Skeletal muscle tissue (tissue), 4 donors: ENCODE data around the gene STEAP4. TPM values are rescaled to one million over a fixed set of nuclear protein-coding genes. Genes with fewer than 3 reads are reported as not detected.

Experiments used
- H3K27ac ChIP-seq: one replicate; pipeline ENCODE4 v1.7.0; 2013; ENCODE audit warnings: mild to moderate bottlenecking, low read depth, low read length, inconsistent platforms
- H3K27me3 ChIP-seq, 3 donors: one replicate each; pipeline ENCODE4 v1.7.0; 2013; ENCODE audit warnings: low read length in 3 of 3; ENCODE audit not compliant: control insufficient read depth in 3 of 3, insufficient read depth in 3 of 3
- H3K36me3 ChIP-seq, 3 donors: one replicate each; pipeline ENCODE4 v1.7.0; 2013; ENCODE audit warnings: low read length in 3 of 3; ENCODE audit not compliant: control insufficient read depth in 3 of 3, insufficient read depth in 3 of 3
- H3K4me1 ChIP-seq, 3 donors: one replicate each; pipeline ENCODE4 v1.7.0; 2013; ENCODE audit warnings: low read length in 3 of 3, mild to moderate bottlenecking in 3 of 3; ENCODE audit not compliant: control insufficient read depth in 3 of 3, insufficient read depth in 3 of 3
- H3K4me3 ChIP-seq, 3 donors: one replicate each; pipeline ENCODE4 v1.7.0; 2013; ENCODE audit warnings: low read length in 3 of 3
- H3K9ac ChIP-seq, 3 donors: one replicate each; pipeline ENCODE4 v1.7.0; 2013; ENCODE audit warnings: low read length in 3 of 3, mild to moderate bottlenecking in 3 of 3, moderate library complexity in 2 of 3, low read depth in 1 of 3
- H3K9me3 ChIP-seq, 3 donors: one replicate each; pipeline ENCODE4 v1.7.0; 2013; ENCODE audit warnings: low read length in 3 of 3; ENCODE audit not compliant: control insufficient read depth in 3 of 3
- total RNA-seq: library from RNA; depleted of rRNA; stranded (reverse); fragments of >200 nt; gene quantifications from one replicate; pipeline ENCODE4 v1.2.3, GENCODE V29; 2014
- donor health status: Osteomylitis.

STEAP4 gene
- total RNA-seq, 1 donor from 2014 or later = 3.7 TPM

GRCh38 chr7:88315522-88315921 is 8.8 kb upstream of the STEAP4 start:
- peaks cover 3 to 15% (median 11%) of the 10 kb centered on the region in 3 donors for H3K4me1 ChIP-seq
- H3K27ac ChIP-seq = no peak overlapping the region
- no peaks in the 10 kb centered on the region for H3K9me3 ChIP-seq
- H3K9ac ChIP-seq = no peak overlapping the region
- no peaks in the 10 kb centered on the region for H3K27me3 ChIP-seq
- H3K4me3 ChIP-seq = no peak overlapping the region
- no peaks in the 10 kb centered on the region for H3K36me3 ChIP-seq

- Histone ChIP-seq H3K9me3 (no peaks in the 10 kb centered on the region), H3K27me3 (no peaks in the 10 kb centered on the region), H3K9ac (no peak overlapping the region), H3K36me3 (no peaks in the 10 kb centered on the region), H3K4me3 (no peak overlapping the region), H3K27ac (no peak overlapping the region), H3K4me1 (peaks cover 3 to 20% (median 11%) of the 10 kb centered on the region in 3 donors)
Measured at GRCh38 chr7:88314061-88314491, 7.4 kb upstream of the STEAP4 start.

GRCh38 chr7:88312061-88312663 is 5.5 kb upstream of the STEAP4 start:
- Histone ChIP-seq H3K4me3 (no peak overlapping the region), H3K36me3 (no peaks in the 10 kb centered on the region), H3K9me3 (no peaks in the 10 kb centered on the region), H3K4me1 (peaks cover 3 to 23% (median 11%) of the 10 kb centered on the region in 3 donors), H3K9ac (no peak overlapping the region), H3K27me3 (no peaks in the 10 kb centered on the region), H3K27ac (peak overlapping the region; percentile 61)

DNA sequence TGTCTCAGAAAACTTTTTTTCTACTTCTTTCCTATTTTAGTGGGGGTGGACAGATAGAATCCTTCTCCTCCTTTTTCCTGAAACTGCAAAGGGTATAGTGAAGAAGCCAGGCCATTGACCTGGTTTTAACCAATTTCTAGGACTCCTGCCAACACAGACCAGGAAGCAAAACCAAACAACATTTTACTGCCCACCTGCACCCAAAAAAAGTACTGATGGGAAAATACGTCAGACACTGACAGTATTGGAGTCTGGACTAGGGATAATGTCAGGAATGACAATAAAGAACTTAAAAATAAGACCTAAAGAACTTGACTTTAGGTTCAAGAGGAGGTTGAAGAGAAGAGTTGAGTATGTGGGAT is 5.0 kb upstream of the STEAP4 start:
- H3K9ac ChIP-seq = no peak overlapping the region
- H3K27me3 ChIP-seq = no peaks in the 10 kb centered on the region
- no peaks in the 10 kb centered on the region for H3K9me3 ChIP-seq
- H3K4me1 ChIP-seq = peaks cover 3 to 27% (median 11%) of the 10 kb centered on the region in 3 donors
- H3K27ac ChIP-seq = peak overlapping the region; percentile 61
- no peaks in the 10 kb centered on the region for H3K36me3 ChIP-seq
- no peak overlapping the region for H3K4me3 ChIP-seq

DNA sequence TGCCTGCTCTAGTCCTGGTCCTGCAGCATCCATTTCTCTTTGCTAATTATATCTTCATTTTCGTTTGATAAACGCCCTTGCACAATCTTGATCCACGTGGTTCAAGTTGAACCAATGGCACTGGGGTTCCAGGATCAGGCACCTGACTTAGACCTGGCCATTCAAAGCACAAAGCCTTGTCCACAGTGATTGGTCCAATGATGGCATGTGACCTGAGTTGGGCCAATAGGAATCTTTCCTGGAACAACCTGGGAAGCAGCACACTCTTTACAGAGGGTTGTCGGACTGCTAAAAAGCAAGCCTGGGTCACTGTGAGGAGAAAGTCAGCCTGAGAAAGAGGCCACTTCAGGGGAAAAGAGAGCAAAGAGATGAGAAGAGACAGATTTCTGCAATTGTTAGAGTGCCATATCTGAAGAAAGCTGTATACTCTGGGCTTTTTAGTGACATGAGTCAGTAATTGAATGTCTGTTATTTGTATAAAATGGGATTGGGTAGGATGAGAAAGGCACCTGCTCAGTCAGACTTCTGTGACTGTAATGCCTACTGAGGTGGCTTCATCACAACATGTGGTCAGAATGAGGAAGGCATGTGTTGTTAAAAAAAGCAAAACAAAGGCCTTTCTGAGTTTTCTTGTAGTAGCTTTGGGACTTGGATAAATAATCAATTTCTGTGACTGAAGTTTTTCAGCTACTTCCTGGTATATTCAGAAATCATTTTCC is 4.4 kb upstream of the STEAP4 start:
- H3K36me3 ChIP-seq = no peaks in the 10 kb centered on the region
- H3K4me1 ChIP-seq = peaks cover 3 to 27% (median 16%) of the 10 kb centered on the region in 3 donors
- H3K4me3 ChIP-seq = peak overlapping the region in 1 of 3 donors; percentile 10
- peak overlapping the region; percentile 61 for H3K27ac ChIP-seq
- no peak overlapping the region for H3K9ac ChIP-seq
- peaks cover 0 to 4% (median 0%) of the 10 kb centered on the region in 3 donors for H3K27me3 ChIP-seq
- no peaks in the 10 kb centered on the region for H3K9me3 ChIP-seq

GRCh38 chr7:88309819-88310218 is 3.1 kb upstream of the STEAP4 start:
- H3K27ac ChIP-seq = peak overlapping the region; percentile 61
- H3K9me3 ChIP-seq = no peaks in the 10 kb centered on the region
- H3K9ac ChIP-seq = no peak overlapping the region
- peaks cover 3 to 27% (median 16%) of the 10 kb centered on the region in 3 donors for H3K4me1 ChIP-seq
- no peaks in the 10 kb centered on the region for H3K36me3 ChIP-seq
- peaks cover 0 to 4% (median 0%) of the 10 kb centered on the region in 3 donors for H3K27me3 ChIP-seq
- H3K4me3 ChIP-seq = no peak overlapping the region

GRCh38 chr7:88307823-88308222 is 1.1 kb upstream of the STEAP4 start:
- no peak overlapping the region for H3K9ac ChIP-seq
- no peaks in the 10 kb centered on the region for H3K9me3 ChIP-seq
- peaks cover 0 to 4% (median 0%) of the 10 kb centered on the region in 3 donors for H3K27me3 ChIP-seq
- H3K27ac ChIP-seq = peak overlapping the region; percentile 76
- peaks cover 3 to 30% (median 16%) of the 10 kb centered on the region in 3 donors for H3K4me1 ChIP-seq
- no peak overlapping the region for H3K4me3 ChIP-seq
- H3K36me3 ChIP-seq = no peaks in the 10 kb centered on the region

GRCh38 chr7:88307412-88307811 is 718 bp upstream of the STEAP4 start:
- Histone ChIP-seq H3K9ac (no peak overlapping the region), H3K4me3 (peak overlapping the region in 1 of 3 donors; percentile 71), H3K27me3 (peaks cover 0 to 4% (median 0%) of the 10 kb centered on the region in 3 donors), H3K27ac (peak overlapping the region; percentile 76), H3K9me3 (no peaks in the 10 kb centered on the region), H3K4me1 (peaks cover 3 to 32% (median 16%) of the 10 kb centered on the region in 3 donors), H3K36me3 (no peaks in the 10 kb centered on the region)

GRCh38 chr7:88305044-88305443 is 1.6 kb downstream of the STEAP4 start:
- Histone ChIP-seq H3K4me1 (peaks cover 0 to 20% (median 5%) of the 10 kb centered on the region in 3 donors), H3K36me3 (no peaks in the 10 kb centered on the region), H3K9me3 (no peaks in the 10 kb centered on the region), H3K27ac (no peak overlapping the region), H3K9ac (no peak overlapping the region), H3K27me3 (peaks cover 0 to 4% (median 0%) of the 10 kb centered on the region in 3 donors), H3K4me3 (peak overlapping the region in 1 of 3 donors; percentile 2)

- Histone ChIP-seq H3K9me3 (no peaks in the 10 kb centered on the region), H3K4me3 (no peak overlapping the region), H3K27ac (no peak overlapping the region), H3K9ac (no peak overlapping the region), H3K4me1 (peaks cover 0 to 13% (median 5%) of the 10 kb centered on the region in 3 donors), H3K27me3 (peaks cover 0 to 4% (median 0%) of the 10 kb centered on the region in 3 donors), H3K36me3 (no peaks in the 10 kb centered on the region)
Measured at GRCh38 chr7:88302486-88302885, 4.2 kb downstream of the STEAP4 start.
